Esophagus muscularis mucosa (tissue), 3 donors: ENCODE measurements around the gene TMPRSS15.

Experiments used
- POLR2AphosphoS5 ChIP-seq, 2 donors: sonication (generic); formaldehyde crosslinking; IDR thresholded peaks; one replicate each; pipeline ENCODE4 v1.6.1; 2017; ENCODE audit warnings: antibody characterized with exemption in 2 of 2
- TF ChIP-seq, protein P1 (sequence below), 3 experiments: fragments of 200-600 bp in 2 of 3; fragments of 450-650 bp in 1 of 3; sonication (generic) in 2 of 3; IDR thresholded peaks; one replicate each; pipeline ENCODE4 v1.5.1; 2017 to 2019; ENCODE audit warnings: antibody characterized with exemption in 3 of 3, mild to moderate bottlenecking in 2 of 3, moderate library complexity in 1 of 3

DNA sequence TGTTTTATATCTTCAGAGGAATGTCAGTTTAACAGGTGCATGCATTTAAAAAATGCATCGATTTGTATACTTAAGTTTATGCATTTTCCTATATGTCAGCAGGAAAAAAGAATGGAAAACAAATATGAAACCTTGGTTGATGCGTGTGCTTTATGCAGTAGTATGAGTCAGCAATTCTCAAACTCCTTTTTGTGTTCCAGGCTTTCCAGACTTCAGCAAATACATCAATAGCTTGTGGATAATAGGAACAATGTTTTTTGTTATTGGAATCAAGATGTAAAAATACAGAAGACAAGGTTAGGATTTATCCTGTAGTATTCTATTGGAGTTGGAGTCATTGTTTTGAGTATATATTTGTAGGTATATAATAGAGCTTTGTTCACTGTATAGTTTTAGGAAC lies 113.7 kb downstream of the TMPRSS15 start:
- TF ChIP-seq, protein P1, sequence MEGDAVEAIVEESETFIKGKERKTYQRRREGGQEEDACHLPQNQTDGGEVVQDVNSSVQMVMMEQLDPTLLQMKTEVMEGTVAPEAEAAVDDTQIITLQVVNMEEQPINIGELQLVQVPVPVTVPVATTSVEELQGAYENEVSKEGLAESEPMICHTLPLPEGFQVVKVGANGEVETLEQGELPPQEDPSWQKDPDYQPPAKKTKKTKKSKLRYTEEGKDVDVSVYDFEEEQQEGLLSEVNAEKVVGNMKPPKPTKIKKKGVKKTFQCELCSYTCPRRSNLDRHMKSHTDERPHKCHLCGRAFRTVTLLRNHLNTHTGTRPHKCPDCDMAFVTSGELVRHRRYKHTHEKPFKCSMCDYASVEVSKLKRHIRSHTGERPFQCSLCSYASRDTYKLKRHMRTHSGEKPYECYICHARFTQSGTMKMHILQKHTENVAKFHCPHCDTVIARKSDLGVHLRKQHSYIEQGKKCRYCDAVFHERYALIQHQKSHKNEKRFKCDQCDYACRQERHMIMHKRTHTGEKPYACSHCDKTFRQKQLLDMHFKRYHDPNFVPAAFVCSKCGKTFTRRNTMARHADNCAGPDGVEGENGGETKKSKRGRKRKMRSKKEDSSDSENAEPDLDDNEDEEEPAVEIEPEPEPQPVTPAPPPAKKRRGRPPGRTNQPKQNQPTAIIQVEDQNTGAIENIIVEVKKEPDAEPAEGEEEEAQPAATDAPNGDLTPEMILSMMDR (IDR thresholded peaks at IDR 0.05) = no peak
- TF ChIP-seq POLR2AphosphoS5 (IDR thresholded peaks at IDR 0.05) = no peak
